ENCODE results near the gene NCOA6.
"Not testable (repeated sequence)": the region's sequence is repeated elsewhere in the genome, so short reads cannot be mapped to it uniquely, and the experiment has no call there.

The NCOA6 gene

DNA sequence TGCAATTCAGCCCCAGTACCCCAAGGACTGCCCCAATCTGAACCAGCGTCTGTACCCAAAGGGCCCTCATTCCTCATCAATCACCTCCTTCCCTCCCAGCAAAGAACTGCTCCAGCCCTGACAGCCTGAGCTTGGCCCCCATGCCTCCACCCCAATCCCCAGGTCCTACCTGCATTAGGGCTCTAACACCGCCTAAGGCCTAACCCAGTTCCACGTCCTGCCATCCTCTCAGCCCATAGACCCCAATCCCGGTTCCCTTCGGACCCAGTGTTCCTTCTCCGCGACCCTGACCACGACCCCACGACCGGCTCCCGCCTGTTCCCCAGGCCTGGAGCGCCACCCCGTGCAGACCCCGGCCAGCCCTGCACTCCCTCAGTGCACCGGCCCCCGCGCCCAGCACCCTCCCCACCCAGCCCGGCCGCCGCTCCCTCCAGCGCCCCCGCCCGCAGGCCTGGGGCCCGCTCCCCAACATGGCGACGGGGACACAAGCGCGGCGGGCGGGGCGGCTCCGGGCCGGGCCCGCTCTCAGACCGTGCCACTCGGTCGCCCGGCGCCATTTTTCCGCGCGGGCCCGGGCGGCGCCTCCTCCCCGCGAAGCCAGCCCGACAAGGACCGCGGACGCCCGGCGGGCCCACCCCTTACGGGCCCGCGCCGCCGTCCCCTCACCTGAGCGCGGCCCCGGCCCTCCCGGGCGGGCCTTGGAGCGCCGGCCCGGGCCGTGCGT is 483 bp downstream of the NCOA6 start:
- no peak for DNase-seq

- DNase-seq = peak; percentile 23
Measured at GRCh38 chr20:34824452-34824805, 1.0 kb downstream of the NCOA6 start.

- no peak for DNase-seq
Measured at GRCh38 chr20:34824026-34824425, 1.4 kb downstream of the NCOA6 start.

DNA sequence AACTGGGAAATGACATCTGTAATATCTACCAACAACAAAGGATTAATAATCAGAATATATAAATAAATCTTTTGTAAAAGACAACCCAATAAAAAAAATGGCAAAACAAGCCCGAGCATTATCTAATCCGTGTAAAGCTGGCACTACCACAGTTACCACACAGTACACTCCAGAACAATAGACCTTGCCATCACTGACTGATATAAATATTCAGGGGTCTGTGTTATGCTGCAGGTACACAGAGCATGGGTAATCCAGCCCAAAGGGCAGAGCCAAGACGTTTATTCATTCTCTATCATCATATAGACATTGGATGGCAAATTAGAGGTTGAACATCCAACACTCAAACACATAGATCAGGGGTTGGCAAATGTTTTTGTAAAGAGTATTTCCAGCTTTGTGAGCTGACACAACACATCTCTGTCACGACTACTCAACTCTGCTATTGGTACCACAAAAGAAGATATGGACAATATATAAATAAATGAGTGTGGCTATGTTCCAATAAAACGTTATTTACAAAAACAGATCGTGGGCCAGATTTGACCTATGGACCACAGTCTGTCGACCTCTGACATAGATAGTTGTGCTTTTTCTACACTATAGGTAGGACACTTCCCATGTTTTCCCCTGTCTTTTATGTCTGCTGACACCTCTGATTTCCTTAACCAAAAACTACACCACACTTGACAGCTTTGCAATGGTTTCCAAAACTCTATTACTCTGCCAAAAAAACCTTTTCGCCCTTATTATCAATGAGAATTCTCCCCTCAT is 4.5 kb downstream of the NCOA6 start:
- no peak for DNase-seq

DNA sequence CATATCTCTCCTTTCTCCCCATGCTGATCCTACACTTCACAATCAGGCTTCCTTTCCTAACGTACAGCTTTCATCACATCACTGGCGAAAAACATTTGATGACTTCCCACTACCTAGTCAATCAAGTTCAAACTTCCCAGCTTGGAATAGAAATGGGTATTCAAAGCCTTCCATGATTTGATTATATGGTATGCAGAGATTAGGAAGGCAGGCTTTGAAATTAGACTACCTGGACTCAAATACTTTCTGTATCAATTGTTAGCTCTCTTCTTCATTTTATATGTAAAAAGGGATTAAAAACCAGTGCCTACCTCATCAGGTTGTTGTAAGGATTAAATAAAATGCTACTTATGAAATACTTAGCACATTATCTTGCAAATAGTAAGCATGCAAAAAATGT is 7.7 kb downstream of the NCOA6 start:
- no peak for DNase-seq

DNA sequence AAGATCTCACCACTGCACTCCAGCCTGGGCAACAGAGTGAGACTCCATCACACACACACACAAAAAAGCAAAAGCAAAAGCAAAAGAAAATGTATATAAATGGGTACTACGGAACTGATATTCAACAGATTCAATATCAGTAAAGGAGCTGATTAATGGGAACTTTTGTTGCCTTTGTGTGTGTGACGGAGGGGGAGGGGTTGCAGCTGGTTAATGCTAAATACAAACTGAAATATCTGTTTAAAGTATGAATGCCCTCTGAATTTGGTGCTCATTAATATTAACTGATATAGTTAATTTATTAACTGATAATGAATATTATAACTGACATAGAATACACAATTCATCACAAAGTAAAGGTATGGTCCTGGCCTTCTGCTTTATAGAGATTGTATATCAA is 8.4 kb downstream of the NCOA6 start:
- no peak for DNase-seq

DNA sequence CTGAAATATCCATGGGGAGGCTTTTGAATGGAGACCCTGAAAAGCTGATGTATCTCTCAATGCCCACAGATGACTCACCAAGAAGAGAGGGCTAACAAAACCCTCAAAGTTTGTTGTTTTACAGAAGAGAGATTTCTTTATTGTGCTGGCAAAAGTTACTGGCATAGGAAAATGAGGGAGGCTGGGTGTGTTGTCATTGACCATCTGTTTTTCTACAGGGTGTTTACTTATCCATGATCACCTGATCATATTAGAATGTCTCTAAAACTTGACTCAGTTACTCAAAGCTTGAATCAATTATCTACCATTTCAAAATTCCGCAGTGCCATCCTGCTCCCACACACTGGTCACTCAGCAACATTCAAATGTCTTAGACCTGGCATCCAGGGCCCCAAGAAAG is 9.8 kb downstream of the NCOA6 start:
- no peak for DNase-seq

DNA sequence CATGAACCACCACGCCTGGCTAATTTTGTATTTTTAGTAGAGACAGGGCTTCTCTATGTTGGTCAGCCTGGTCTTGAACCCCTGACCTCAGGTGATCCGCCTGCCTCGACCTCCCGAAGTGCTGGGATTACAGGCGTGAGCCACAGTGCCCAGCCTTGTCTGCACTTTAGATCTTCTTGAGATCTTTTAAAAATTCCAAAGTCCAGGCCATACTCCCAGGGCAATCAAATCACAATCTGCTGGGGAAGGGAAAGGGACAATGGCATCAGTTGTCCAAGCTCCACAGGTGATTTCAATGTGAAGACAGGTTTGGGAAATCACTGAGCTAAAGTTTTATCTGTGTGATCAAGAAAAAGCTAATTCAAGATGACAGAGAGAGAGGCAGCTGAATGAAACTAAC is 16.9 kb downstream of the NCOA6 start:
- no peak for DNase-seq

DNA sequence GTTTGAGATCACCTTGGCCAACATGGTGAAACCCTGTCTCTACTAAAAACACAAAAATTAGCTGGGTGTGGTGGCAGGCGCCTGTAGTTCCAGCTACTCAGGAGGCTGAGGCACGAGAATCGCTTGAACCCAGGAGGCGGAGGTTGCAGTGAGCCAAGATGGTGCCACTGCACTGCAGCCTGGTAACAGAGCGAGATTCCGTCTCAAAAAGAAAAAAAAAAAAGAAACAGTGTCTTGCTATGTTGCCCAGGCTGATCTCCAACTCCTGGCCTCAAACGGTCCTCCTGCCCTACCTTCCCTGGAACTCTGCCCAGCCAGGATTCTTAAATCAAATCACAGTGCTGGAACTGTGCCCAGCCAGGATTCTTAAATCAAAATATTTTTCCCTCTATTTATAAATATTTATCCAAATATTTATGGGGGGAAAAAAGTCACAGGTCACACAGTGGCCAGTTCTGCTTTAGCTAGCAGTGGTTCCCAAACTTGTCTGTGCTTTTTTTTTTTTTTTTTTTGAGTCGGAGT is 17.4 kb downstream of the NCOA6 start:
- DNase-seq = not testable (repeated sequence)

DNA sequence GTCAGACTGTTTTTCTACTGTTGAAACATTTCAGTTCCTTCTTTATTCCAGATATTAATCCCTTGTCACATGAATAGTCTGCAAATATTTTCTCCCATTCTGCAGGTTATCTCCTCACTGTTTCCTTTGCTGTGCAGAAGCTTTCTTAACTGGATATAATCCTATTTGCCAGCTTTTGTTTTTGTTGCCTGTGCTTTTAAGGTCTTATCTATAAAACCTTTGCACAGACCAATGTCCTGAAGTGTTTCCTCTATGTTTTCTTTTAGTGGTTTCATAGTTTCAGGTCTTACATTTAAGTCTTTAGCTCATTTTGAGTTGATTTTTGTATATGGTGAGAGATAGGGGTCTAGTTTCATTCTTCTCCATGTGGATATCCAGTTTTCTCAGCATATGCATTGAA is 19.2 kb downstream of the NCOA6 start:
- no peak for DNase-seq

GRCh38 chr20:34798871-34799270 is 26.6 kb downstream of the NCOA6 start:
- no peak for DNase-seq

DNA sequence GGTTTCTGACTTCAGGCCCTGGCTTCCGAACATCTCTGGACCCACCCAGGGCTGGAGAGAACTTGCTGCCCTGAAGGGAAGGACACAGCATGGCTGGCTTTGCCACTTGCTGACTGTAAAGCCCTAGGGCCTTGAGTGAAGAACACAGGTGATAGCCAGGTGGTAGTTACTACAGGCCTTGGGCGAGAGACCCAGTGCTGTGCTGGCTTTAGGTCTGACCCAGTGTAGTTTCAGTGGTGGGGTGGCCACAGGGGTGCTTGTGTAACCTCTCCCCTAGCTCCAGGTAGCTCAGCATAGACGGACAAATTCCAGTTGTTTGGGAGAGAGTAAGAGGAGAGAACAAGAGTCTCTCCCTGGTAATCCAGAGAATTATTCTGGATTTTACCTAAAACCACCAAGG is 27.1 kb downstream of the NCOA6 start:
- no peak for DNase-seq

DNA sequence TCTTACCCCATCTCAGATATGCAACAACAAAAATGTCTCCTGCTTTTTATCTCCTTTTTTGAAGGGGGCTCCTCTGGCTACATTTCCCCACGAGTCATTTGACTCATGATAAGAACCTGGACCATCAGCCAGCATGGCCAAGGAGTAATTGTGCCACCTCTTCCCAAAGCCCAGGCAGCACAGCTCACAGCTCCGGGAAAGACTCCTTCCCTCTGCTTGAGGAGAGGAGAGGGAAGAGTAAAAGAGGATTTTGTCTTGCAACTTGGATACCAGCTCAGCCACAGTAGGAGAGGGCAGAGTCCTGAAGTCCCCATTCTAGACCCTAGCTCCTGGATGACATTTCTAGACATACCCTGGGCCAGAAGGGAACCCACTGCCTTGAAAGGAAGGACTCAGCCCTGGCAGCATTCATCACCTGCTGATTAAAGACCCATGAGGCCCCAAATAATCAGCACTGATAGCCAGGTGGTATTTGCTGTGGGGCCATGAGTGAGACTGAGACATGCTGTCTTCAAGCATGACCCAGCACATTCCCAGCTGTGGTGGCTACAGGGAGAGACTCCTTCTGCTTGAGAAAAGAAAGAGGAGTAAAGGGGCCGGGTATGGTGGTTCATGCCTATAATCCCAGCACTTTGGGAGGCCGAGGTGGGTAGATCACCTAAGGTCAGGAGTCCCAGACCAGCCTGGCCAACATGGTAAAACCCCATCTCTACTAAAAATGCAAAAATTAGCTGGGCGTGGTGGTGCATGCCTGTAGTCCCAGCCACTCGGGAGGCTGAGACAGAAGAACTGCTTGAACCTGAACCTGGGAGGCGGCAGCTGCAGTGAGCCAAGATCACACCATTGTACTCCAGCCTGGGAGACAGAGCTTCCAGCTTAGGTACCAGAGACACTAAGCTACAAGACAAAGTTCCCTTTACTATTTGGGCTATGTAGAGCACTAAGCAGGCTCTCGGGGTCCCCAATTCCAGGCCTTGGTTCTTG is 28.1 kb downstream of the NCOA6 start:
- no peak for DNase-seq

- no peak for DNase-seq
Measured at GRCh38 chr20:34794006-34794585, 31.4 kb downstream of the NCOA6 start.

DNA sequence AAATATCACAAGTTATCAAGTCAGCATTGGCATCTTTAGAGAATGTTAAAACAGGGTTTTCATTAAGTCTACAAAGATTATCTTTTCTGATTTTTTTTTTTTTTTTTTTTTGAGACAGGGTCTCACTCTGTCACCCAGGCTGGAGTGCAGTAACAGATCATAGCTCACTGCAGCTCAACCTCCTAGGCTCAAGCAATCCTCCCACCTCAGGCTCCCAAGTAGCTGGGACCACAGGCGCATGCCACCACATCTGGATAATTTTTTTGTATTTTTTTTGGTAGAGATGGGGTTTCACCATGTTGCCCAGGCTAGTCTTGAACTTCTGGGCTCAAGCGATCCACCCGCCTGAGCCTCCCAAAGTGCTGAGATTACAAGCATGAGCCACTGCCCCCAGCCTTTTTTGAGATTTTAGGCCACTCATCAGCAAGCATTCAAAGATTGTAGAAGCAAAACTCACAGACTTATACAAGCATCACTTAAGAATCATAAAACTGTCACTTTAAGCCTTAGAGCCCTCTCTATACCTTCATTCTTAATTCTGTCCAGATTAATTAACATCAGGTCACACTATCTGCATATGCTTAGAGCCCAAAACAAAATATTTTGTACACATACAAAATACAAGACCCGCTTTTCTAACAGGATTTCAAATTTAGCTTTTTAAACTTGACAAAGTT is 32.6 kb downstream of the NCOA6 start:
- DNase-seq = no peak

- DNase-seq = no peak
Measured at GRCh38 chr20:34791289-34792020, 34.0 kb downstream of the NCOA6 start.

- DNase-seq = no peak
Measured at GRCh38 chr20:34781220-34781619, 44.2 kb downstream of the NCOA6 start.

DNA sequence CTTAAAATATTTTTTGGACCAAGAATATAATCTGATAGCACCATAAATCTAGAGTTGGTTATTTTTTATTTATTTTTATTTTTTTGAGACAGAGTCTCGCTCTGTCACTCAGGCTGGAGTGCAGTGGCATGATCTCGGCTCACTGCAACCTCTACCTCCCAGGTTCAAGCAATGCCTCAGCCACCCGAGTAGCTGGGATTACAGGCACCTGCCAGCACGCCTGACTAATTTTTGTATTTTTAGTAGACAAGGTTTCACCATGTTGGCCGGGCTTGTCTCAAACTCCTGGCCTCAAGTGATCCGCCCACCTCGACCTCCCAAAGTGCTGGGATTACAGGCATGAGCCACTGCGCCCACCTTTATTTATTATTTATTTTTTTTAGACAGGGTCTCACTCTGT is 45.2 kb downstream of the NCOA6 start:
- not testable (repeated sequence) for DNase-seq

GRCh38 chr20:34776177-34776576 is 49.3 kb downstream of the NCOA6 start:
- no peak for DNase-seq

DNA sequence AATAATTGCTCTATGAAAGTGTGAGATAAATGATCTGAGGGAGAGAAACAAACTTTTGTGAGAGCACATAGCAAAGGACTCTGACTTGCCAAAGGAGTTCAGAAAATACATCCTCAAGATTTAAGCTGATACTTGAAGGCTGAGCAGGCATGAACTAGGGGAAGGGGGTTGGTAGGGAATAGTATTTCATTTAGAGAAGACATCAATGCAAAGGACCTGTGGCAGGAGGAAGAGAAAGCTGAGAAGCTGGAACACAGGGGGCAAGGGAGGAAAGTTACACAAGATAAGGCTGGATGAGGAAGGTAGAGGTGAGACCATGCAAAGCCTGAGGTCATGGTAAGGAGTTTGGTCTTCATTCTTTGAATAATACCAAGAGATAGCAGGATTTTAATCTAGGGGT is 50.6 kb downstream of the NCOA6 start:
- no peak for DNase-seq

GRCh38 chr20:34774449-34774848 is 51.0 kb downstream of the NCOA6 start:
- no peak for DNase-seq

Measured in T1000 (cell line).